ENCODE measurements around the gene MEIS2.

DNA sequence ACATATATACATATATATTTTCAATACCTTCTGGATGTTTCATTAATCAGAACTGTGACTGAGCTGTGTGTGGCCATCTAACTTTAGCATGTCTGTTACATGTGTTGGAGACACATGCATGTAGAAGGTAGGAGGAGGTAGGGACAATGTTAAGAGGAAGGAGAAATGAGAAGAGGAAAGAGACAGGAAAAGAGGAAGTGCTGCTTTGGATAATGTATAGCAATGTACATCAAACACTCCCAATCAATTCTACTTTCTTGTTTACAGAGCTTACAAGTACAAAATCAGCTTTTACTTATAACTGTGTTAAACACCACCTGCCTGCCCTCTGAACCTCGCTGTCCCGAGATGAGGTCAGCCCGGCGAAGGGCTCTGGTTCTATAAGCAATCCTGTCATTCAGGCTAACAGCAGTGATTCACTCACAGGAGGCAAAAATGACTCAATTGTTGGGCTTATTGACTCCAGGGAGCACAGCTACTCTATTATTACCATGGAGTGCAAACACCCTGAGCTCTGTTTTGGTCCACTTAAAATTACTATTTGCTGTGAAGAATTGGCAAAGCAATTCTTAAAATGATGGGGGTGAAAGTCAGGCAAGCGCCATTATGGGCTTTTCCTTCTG is 188.9 kb downstream of the MEIS2 start:
- TF ChIP-seq, protein P1, sequence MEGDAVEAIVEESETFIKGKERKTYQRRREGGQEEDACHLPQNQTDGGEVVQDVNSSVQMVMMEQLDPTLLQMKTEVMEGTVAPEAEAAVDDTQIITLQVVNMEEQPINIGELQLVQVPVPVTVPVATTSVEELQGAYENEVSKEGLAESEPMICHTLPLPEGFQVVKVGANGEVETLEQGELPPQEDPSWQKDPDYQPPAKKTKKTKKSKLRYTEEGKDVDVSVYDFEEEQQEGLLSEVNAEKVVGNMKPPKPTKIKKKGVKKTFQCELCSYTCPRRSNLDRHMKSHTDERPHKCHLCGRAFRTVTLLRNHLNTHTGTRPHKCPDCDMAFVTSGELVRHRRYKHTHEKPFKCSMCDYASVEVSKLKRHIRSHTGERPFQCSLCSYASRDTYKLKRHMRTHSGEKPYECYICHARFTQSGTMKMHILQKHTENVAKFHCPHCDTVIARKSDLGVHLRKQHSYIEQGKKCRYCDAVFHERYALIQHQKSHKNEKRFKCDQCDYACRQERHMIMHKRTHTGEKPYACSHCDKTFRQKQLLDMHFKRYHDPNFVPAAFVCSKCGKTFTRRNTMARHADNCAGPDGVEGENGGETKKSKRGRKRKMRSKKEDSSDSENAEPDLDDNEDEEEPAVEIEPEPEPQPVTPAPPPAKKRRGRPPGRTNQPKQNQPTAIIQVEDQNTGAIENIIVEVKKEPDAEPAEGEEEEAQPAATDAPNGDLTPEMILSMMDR (IDR thresholded peaks at IDR 0.05; ENCODE audit: poor library complexity, severe bottlenecking), result no peak
- no peak for TF ChIP-seq RAD21 (conservative IDR thresholded peaks at IDR 0.05)
- peak; percentile 63 for TF ChIP-seq POLR2AphosphoS5 (IDR thresholded peaks at IDR 0.05)
- TF ChIP-seq EP300 (conservative IDR thresholded peaks at IDR 0.05; ENCODE audit: poor library complexity, severe bottlenecking), result no peak
- no peak for TF ChIP-seq SMC3 (conservative IDR thresholded peaks at IDR 0.05; ENCODE audit: poor library complexity)
- TF ChIP-seq TAF1 (IDR thresholded peaks at IDR 0.05; ENCODE audit: low read depth), result no peak
- TF ChIP-seq EZH2 (IDR thresholded peaks at IDR 0.05; ENCODE audit: borderline replicate concordance, insufficient read depth, low read length, poor library complexity, severe bottlenecking), result no peak
- TF ChIP-seq, protein P2, sequence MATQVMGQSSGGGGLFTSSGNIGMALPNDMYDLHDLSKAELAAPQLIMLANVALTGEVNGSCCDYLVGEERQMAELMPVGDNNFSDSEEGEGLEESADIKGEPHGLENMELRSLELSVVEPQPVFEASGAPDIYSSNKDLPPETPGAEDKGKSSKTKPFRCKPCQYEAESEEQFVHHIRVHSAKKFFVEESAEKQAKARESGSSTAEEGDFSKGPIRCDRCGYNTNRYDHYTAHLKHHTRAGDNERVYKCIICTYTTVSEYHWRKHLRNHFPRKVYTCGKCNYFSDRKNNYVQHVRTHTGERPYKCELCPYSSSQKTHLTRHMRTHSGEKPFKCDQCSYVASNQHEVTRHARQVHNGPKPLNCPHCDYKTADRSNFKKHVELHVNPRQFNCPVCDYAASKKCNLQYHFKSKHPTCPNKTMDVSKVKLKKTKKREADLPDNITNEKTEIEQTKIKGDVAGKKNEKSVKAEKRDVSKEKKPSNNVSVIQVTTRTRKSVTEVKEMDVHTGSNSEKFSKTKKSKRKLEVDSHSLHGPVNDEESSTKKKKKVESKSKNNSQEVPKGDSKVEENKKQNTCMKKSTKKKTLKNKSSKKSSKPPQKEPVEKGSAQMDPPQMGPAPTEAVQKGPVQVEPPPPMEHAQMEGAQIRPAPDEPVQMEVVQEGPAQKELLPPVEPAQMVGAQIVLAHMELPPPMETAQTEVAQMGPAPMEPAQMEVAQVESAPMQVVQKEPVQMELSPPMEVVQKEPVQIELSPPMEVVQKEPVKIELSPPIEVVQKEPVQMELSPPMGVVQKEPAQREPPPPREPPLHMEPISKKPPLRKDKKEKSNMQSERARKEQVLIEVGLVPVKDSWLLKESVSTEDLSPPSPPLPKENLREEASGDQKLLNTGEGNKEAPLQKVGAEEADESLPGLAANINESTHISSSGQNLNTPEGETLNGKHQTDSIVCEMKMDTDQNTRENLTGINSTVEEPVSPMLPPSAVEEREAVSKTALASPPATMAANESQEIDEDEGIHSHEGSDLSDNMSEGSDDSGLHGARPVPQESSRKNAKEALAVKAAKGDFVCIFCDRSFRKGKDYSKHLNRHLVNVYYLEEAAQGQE (IDR thresholded peaks at IDR 0.05; ENCODE audit: borderline replicate concordance), result no peak
